SK-N-SH treated with all-trans-retinoic acid at 6 μM for 48 hours (cell line): Measurements from ENCODE around the gene HIF1AN.

Experiments used
- ATAC-seq: fragments of 200-7000 bp; cut with Tn5 transposase; 3 replicates; pipeline ENCODE4 v1.9.1; 2020; ENCODE audit warnings: mild to moderate bottlenecking, moderate library complexity
- ARNTL ChIP-seq: fragments of 450-650 bp; formaldehyde crosslinking; IDR thresholded peaks from 2 replicates; pipeline ENCODE4 v1.5.0; 2020; ENCODE audit warnings: low read depth, mild to moderate bottlenecking, moderate library complexity, borderline replicate concordance
- CREB5 ChIP-seq: fragments of 250-450 bp; sonication (Bioruptor Pico); IDR thresholded peaks from 2 replicates; pipeline ENCODE4 v1.5.1; 2020; ENCODE audit warnings: low read depth, mild to moderate bottlenecking, moderate library complexity
- CSDC2 ChIP-seq: fragments of 250-450 bp; sonication (Bioruptor Pico); IDR thresholded peaks from 2 replicates; pipeline ENCODE4 v1.5.0; 2020; ENCODE audit warnings: mild to moderate bottlenecking, moderate library complexity
- CSRNP3 ChIP-seq: fragments of 250-450 bp; sonication (Bioruptor Pico); IDR thresholded peaks from 2 replicates; pipeline ENCODE4 v1.5.1; 2021; ENCODE audit warnings: mild to moderate bottlenecking, moderate library complexity
- ESRRG ChIP-seq: fragments of 250-450 bp; sonication (Bioruptor Pico); IDR thresholded peaks from 2 replicates; pipeline ENCODE4 v1.6.1; 2021; ENCODE audit warnings: mild to moderate bottlenecking
- GLIS3 ChIP-seq: fragments of 250-450 bp; sonication (Bioruptor Pico); IDR thresholded peaks from 2 replicates; pipeline ENCODE4 v1.5.0; 2020; ENCODE audit warnings: mild to moderate bottlenecking, moderate library complexity
- ISL1 ChIP-seq: fragments of 250-450 bp; sonication (Bioruptor Pico); IDR thresholded peaks from 2 replicates; pipeline ENCODE4 v2.1.2; 2022; ENCODE audit warnings: mild to moderate bottlenecking, moderate library complexity
- OSR1 ChIP-seq: fragments of 250-450 bp; sonication (Bioruptor Pico); IDR thresholded peaks from 2 replicates; pipeline ENCODE4 v1.8.0; 2022; ENCODE audit warnings: moderate library complexity, mild to moderate bottlenecking, inconsistent platforms
- PATZ1 ChIP-seq: fragments of 250-450 bp; sonication (Bioruptor Pico); IDR thresholded peaks from 2 replicates; pipeline ENCODE4 v1.8.0; 2020; ENCODE audit warnings: mild to moderate bottlenecking, moderate library complexity, borderline replicate concordance
- POU6F1 ChIP-seq: fragments of 250-450 bp; sonication (Bioruptor Pico); IDR thresholded peaks from 2 replicates; pipeline ENCODE4 v1.8.0; 2021; ENCODE audit warnings: low read depth, mild to moderate bottlenecking, moderate library complexity, borderline replicate concordance
- PPARA ChIP-seq: fragments of 250-450 bp; sonication (Bioruptor Pico); IDR thresholded peaks from 2 replicates; pipeline ENCODE4 v1.5.0; 2020; ENCODE audit warnings: mild to moderate bottlenecking, borderline replicate concordance
- SNAI2 ChIP-seq: fragments of 250-450 bp; sonication (Bioruptor Pico); IDR thresholded peaks from 2 replicates; pipeline ENCODE4 v1.5.0; 2020; ENCODE audit warnings: mild to moderate bottlenecking, moderate library complexity
- TCF4 ChIP-seq: fragments of 250-450 bp; sonication (Bioruptor Pico); IDR thresholded peaks from 2 replicates; pipeline ENCODE4 v1.8.0; 2021; ENCODE audit warnings: mild to moderate bottlenecking, moderate library complexity, borderline replicate concordance
- TOX ChIP-seq: fragments of 250-450 bp; sonication (Bioruptor Pico); IDR thresholded peaks from 2 replicates; pipeline ENCODE4 v1.8.0; 2021; ENCODE audit warnings: mild to moderate bottlenecking, moderate library complexity, borderline replicate concordance
- TSHZ2 ChIP-seq: fragments of 250-450 bp; sonication (Bioruptor Pico); IDR thresholded peaks from 2 replicates; pipeline ENCODE4 v1.5.0; 2020; ENCODE audit warnings: mild to moderate bottlenecking, moderate library complexity
- ZC3H10 ChIP-seq: fragments of 250-450 bp; sonication (Bioruptor Pico); IDR thresholded peaks from 2 replicates; pipeline ENCODE4 v1.5.1; 2021; ENCODE audit warnings: mild to moderate bottlenecking, moderate library complexity
- ZFP30 ChIP-seq: fragments of 450-650 bp; formaldehyde crosslinking; IDR thresholded peaks from 2 replicates; pipeline ENCODE4 v1.5.0; 2022; ENCODE audit warnings: mild to moderate bottlenecking, moderate library complexity
- ZNF70 ChIP-seq: fragments of 450-650 bp; formaldehyde crosslinking; IDR thresholded peaks from 2 replicates; pipeline ENCODE4 v1.5.0; 2020; ENCODE audit warnings: mild to moderate bottlenecking, moderate library complexity
- ZNF8 ChIP-seq: fragments of 450-650 bp; formaldehyde crosslinking; IDR thresholded peaks from 2 replicates; pipeline ENCODE4 v1.5.0; 2020; ENCODE audit warnings: mild to moderate bottlenecking, moderate library complexity

Gene HIF1AN

GRCh38 chr10:100535715-100536353 is at the start of gene HIF1AN:
Gene HIF1AN, plus strand, starts transcription at chr10:100535943. Its CDS starts 16 bp downstream, at chr10:100535959.
- no peak for TF ChIP-seq TCF4 (CRISPR knock-in tag)
- TF ChIP-seq ISL1 (CRISPR knock-in tag), result no peak
- TF ChIP-seq GLIS3 (CRISPR knock-in tag), result no peak
- TF ChIP-seq ZNF8 (CRISPR knock-in tag), result no peak
- TF ChIP-seq POU6F1, result no peak
- no peak for TF ChIP-seq ZNF70 (CRISPR knock-in tag)
- TF ChIP-seq ARNTL (CRISPR knock-in tag), result no peak
- TF ChIP-seq CSDC2 (CRISPR knock-in tag), result no peak
- TF ChIP-seq ZC3H10 (CRISPR knock-in tag), result no peak
- no peak for TF ChIP-seq PPARA (CRISPR knock-in tag)
- peak; percentile 99 for ATAC-seq

GRCh38 chr10:100487529-100487928 is 48.2 kb upstream of the HIF1AN start:
- TF ChIP-seq TOX (CRISPR knock-in tag) (no peak), TCF4 (CRISPR knock-in tag) (no peak), GLIS3 (CRISPR knock-in tag) (no peak), ISL1 (CRISPR knock-in tag) (no peak), CSRNP3 (CRISPR knock-in tag) (no peak), PPARA (CRISPR knock-in tag) (no peak), CSDC2 (CRISPR knock-in tag) (no peak), ARNTL (CRISPR knock-in tag) (no peak)
- ATAC-seq, result no peak

GRCh38 chr10:100489396-100489795 is 46.3 kb upstream of the HIF1AN start:
- TF ChIP-seq PPARA (CRISPR knock-in tag), result no peak
- no peak for TF ChIP-seq POU6F1
- TF ChIP-seq TOX (CRISPR knock-in tag), result no peak
- TF ChIP-seq CREB5 (CRISPR knock-in tag), result no peak
- no peak for TF ChIP-seq ISL1 (CRISPR knock-in tag)
- no peak for TF ChIP-seq PATZ1 (CRISPR knock-in tag)
- no peak for TF ChIP-seq TSHZ2 (CRISPR knock-in tag)
- no peak for TF ChIP-seq ZNF70 (CRISPR knock-in tag)
- no peak for TF ChIP-seq OSR1 (CRISPR knock-in tag)
- TF ChIP-seq ZNF8 (CRISPR knock-in tag), result no peak
- TF ChIP-seq ARNTL (CRISPR knock-in tag), result no peak
- TF ChIP-seq SNAI2 (CRISPR knock-in tag), result no peak
- no peak for TF ChIP-seq ZFP30 (CRISPR knock-in tag)
- no peak for TF ChIP-seq ESRRG (CRISPR knock-in tag)
- no peak for TF ChIP-seq ZC3H10 (CRISPR knock-in tag)
- no peak for TF ChIP-seq TCF4 (CRISPR knock-in tag)
- TF ChIP-seq CSRNP3 (CRISPR knock-in tag), result no peak
- ATAC-seq, result no peak
